Retinal pigment epithelial cell (primary cell): Measurements from ENCODE around the gene RARRES1.

Experiments
- DNase-seq: peaks from one replicate; pipeline ENCODE4 v3.0.0-alpha.2; 2010; ENCODE audit warnings: low read depth
- H3K4me3 ChIP-seq: 2 replicates; pipeline ENCODE4 v1.5.1; 2011; ENCODE audit warnings: mild to moderate bottlenecking, low read length, control low read depth, moderate library complexity
- TF ChIP-seq, protein P1 (sequence below): conservative IDR thresholded peaks from 2 replicates; pipeline ENCODE4 v1.5.1; 2011; ENCODE audit warnings: low read depth, low read length, control low read depth, inconsistent platforms

Gene RARRES1

GRCh38 chr3:158775426-158776410 lies 43.5 kb upstream of the RARRES1 start:
- TF ChIP-seq, protein P1, sequence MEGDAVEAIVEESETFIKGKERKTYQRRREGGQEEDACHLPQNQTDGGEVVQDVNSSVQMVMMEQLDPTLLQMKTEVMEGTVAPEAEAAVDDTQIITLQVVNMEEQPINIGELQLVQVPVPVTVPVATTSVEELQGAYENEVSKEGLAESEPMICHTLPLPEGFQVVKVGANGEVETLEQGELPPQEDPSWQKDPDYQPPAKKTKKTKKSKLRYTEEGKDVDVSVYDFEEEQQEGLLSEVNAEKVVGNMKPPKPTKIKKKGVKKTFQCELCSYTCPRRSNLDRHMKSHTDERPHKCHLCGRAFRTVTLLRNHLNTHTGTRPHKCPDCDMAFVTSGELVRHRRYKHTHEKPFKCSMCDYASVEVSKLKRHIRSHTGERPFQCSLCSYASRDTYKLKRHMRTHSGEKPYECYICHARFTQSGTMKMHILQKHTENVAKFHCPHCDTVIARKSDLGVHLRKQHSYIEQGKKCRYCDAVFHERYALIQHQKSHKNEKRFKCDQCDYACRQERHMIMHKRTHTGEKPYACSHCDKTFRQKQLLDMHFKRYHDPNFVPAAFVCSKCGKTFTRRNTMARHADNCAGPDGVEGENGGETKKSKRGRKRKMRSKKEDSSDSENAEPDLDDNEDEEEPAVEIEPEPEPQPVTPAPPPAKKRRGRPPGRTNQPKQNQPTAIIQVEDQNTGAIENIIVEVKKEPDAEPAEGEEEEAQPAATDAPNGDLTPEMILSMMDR = no peak
- H3K4me3 ChIP-seq = no peak overlapping the region
- DNase-seq = no peak

DNA sequence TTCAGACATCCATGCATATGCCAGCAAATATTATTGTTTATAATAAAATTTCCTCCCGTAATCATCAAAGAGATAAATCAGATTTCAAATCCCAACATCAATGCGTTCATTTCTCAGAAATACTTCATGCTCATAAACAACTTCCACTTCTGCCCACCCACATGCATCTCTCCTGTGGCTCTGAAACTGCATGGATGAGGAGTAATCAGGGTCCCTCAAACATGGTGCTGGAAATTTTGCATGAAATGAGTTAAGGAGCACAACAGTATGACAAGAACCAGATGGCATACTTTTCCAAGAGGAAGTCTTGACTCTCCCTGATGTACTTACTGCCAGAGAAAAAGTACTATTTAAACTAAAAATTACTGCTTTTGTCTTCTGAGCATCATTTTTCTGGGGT lies 42.7 kb upstream of the RARRES1 start:
- no peak for DNase-seq
- TF ChIP-seq, protein P1 = no peak
- no peak overlapping the region for H3K4me3 ChIP-seq

- H3K4me3 ChIP-seq = no peak overlapping the region
- DNase-seq = no peak
- TF ChIP-seq, protein P1 = peak; percentile 14
Measured at GRCh38 chr3:158773845-158774830, 41.9 kb upstream of the RARRES1 start.

DNA sequence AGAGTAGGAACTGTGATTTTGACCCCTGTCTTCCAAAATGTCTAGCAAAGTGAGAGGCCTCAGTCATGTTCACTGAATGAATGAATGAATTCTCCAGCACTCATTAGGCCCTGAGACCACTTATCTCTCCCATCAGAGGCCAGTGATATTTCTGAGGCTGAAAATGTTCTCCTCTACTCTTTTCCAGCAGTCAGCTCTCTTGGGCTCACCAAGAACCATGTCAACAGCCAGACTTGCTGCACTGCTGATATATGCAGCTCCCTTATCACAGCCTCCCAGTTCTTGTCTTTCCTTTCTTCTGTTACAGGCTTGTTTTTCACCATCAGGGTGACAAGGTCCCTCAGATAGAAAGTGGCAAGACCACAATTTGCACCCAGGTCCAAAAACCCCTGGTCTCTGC lies 40.9 kb upstream of the RARRES1 start:
- TF ChIP-seq, protein P1 = no peak
- DNase-seq = no peak
- H3K4me3 ChIP-seq = no peak overlapping the region

DNA sequence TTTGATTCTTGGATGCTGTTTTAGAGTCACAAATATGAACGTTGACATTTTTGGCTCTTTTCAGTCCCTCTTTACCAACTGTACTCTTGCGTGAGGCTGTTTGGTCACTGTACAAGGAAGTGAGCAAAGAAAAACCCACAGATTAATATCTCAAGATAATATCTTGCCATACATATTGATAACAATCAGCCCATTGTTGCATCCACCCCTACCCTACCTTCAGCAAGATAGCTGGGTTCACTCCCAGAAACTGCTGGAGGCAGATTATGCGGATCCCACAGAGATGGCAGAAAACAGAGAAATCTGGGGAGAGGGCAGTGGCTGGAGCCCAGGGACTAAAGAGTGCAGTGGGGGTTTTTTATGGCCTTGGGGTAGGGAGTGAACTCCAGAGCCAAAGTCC lies 39.7 kb upstream of the RARRES1 start:
- no peak overlapping the region for H3K4me3 ChIP-seq
- TF ChIP-seq, protein P1 = no peak
- DNase-seq = no peak

DNA sequence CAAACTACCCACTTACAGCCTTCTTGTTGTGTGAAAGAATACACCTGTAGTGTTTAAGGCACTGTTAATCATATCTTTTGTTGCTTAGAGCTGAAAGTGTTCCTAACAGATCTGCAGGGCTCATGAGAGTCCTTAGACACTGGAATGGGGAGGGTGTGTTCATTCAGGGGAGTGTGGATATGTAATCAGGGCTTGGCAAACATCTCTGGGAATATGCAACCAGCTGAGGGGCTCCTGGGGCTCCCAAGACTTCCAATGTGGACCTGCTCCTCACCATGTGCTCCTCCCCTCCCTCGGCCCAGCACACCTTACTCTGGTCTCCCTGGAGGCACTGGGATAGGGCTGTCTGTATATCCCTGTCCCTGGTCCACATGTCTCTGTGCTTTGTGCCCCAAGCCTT lies 39.3 kb upstream of the RARRES1 start:
- no peak overlapping the region for H3K4me3 ChIP-seq
- TF ChIP-seq, protein P1 = no peak
- no peak for DNase-seq
